Measurements from ENCODE around the gene ANXA2R.
"Not testable (repeated sequence)": the region's sequence is repeated elsewhere in the genome, so short reads cannot be mapped to it uniquely, and the experiment has no call there.

Gene ANXA2R

GRCh38 chr5:43040287-43041098 lies at the start of gene ANXA2R:
TSS of gene ANXA2R (minus strand) at chr5:43040319. CDS start at chr5:43040046, 273 bp downstream.
- peak; percentile 57 for DNase-seq (ENCODE audit: low read depth)

GRCh38 chr5:43086118-43086908 lies 46.2 kb upstream of the ANXA2R start:
- DNase-seq (ENCODE audit: low read depth): not testable (repeated sequence)

- no peak for DNase-seq (ENCODE audit: low read depth)
These were observed 45.3 kb upstream of the ANXA2R start for GRCh38 chr5:43085453-43085852.

- not testable (repeated sequence) for DNase-seq (ENCODE audit: low read depth)
These were observed 44.3 kb upstream of the ANXA2R start for GRCh38 chr5:43084468-43084867.

- DNase-seq (ENCODE audit: low read depth): not testable (repeated sequence)
These were observed 41.2 kb upstream of the ANXA2R start for GRCh38 chr5:43081345-43081744.

GRCh38 chr5:43078956-43079355 lies 38.8 kb upstream of the ANXA2R start:
- peak; percentile 54 for DNase-seq (ENCODE audit: low read depth)

GRCh38 chr5:43077446-43078191 lies 37.5 kb upstream of the ANXA2R start:
- DNase-seq (ENCODE audit: low read depth): not testable (repeated sequence)

- no peak for DNase-seq (ENCODE audit: low read depth)
These were observed 35.5 kb upstream of the ANXA2R start for GRCh38 chr5:43075319-43076293.

- DNase-seq (ENCODE audit: low read depth): no peak
These were observed 34.8 kb upstream of the ANXA2R start for GRCh38 chr5:43074987-43075318.

- DNase-seq (ENCODE audit: low read depth): no peak
These were observed 33.8 kb upstream of the ANXA2R start for GRCh38 chr5:43073597-43074546.

- not testable (repeated sequence) for DNase-seq (ENCODE audit: low read depth)
These were observed 29.2 kb upstream of the ANXA2R start for GRCh38 chr5:43069401-43069720.

- DNase-seq (ENCODE audit: low read depth): no peak
These were observed 27.9 kb upstream of the ANXA2R start for GRCh38 chr5:43068037-43068436.

- peak; percentile 90 for DNase-seq (ENCODE audit: low read depth)
These were observed 27.0 kb upstream of the ANXA2R start for GRCh38 chr5:43066799-43067741.

- peak; percentile 64 for DNase-seq (ENCODE audit: low read depth)
These were observed 26.1 kb upstream of the ANXA2R start for GRCh38 chr5:43065948-43066798.

- no peak for DNase-seq (ENCODE audit: low read depth)
These were observed 25.3 kb upstream of the ANXA2R start for GRCh38 chr5:43065387-43065947.

GRCh38 chr5:43063721-43064171 lies 23.6 kb upstream of the ANXA2R start:
- no peak for DNase-seq (ENCODE audit: low read depth)

GRCh38 chr5:43061352-43062075 lies 21.4 kb upstream of the ANXA2R start:
- DNase-seq (ENCODE audit: low read depth): no peak

All from HS-27A (cell line).